Caco-2 (cell line): ENCODE data around the gene LIAS. TPM values are rescaled to one million over a fixed set of nuclear protein-coding genes. Genes with fewer than 3 reads are reported as not detected.

Experiments
- BruUV-seq: library from RNA; stranded (reverse); fragments of 400-500 nt; replicated peaks from 2 replicates; lab custom pipeline; 2021; lab: Mats Ljungman, UMichigan
- CTCF ChIA-PET: fragments of 300-600 bp; sonication (Branson Sonifier 250); formaldehyde crosslinking; loops from one replicate; lab custom pipeline; 2022; ENCODE audit warnings: antibody characterized with exemption; lab: Charles Lee
- POLR2A ChIA-PET: fragments of 300-600 bp; sonication (Branson Sonifier 250); formaldehyde crosslinking; loops from one replicate; lab custom pipeline; 2022; ENCODE audit warnings: antibody characterized with exemption; lab: Charles Lee
- DNase-seq, 2 experiments: peaks; one replicate each; pipeline versions ENCODE4 v3.0.0 to v3.0.0-alpha.2; 2020 to 2022
- H3K27me3 ChIP-seq: replicated peaks from 2 replicates; pipeline ENCODE4 v1.6.0; 2011; ENCODE audit warnings: low read length; ENCODE audit not compliant: control insufficient read depth, insufficient read depth
- H3K36me3 ChIP-seq: 2 replicates; pipeline ENCODE4 v1.5.1; 2011; ENCODE audit warnings: low read length; ENCODE audit not compliant: control insufficient read depth, insufficient read depth
- H3K4me1 ChIP-seq: fragments of 250-450 bp; sonication (Bioruptor Pico); 2 replicates; pipeline ENCODE4 v1.5.1; 2020; ENCODE audit warnings: mild to moderate bottlenecking
- H3K4me3 ChIP-seq: 2 replicates; pipeline ENCODE4 v1.5.1; 2011; ENCODE audit warnings: low read depth, mild to moderate bottlenecking, control low read depth, low read length
- H3K9me3 ChIP-seq: fragments of 250-450 bp; sonication (Bioruptor Pico); 2 replicates; pipeline ENCODE4 v1.5.1; 2020; ENCODE audit warnings: mild to moderate bottlenecking, moderate library complexity
- H3K27ac Mint-ChIP-seq: one replicate; pipeline ENCODE4 v1.8.0; 2022; ENCODE audit warnings: mixed read lengths; ENCODE audit not compliant: unreplicated experiment
- H3K27me3 Mint-ChIP-seq: one replicate; pipeline ENCODE4 v1.8.0; 2022; ENCODE audit warnings: mixed read lengths; ENCODE audit not compliant: insufficient read depth, unreplicated experiment
- H3K36me3 Mint-ChIP-seq: one replicate; pipeline ENCODE4 v1.8.0; 2022; ENCODE audit warnings: mild to moderate bottlenecking, mixed read lengths; ENCODE audit not compliant: insufficient read depth, unreplicated experiment
- H3K4me1 Mint-ChIP-seq: one replicate; pipeline ENCODE4 v1.8.0; 2022; ENCODE audit warnings: low read depth, mixed read lengths; ENCODE audit not compliant: unreplicated experiment
- H3K4me3 Mint-ChIP-seq: one replicate; pipeline ENCODE4 v1.8.0; 2022; ENCODE audit warnings: mild to moderate bottlenecking, moderate library complexity, mixed read lengths; ENCODE audit not compliant: unreplicated experiment
- H3K9me3 Mint-ChIP-seq: one replicate; pipeline ENCODE4 v1.8.0; 2022; ENCODE audit warnings: mixed read lengths; ENCODE audit not compliant: unreplicated experiment
- intact Hi-C: fragments of 100-400 bp; cut with micrococcal nuclease; formaldehyde crosslinking; loops from one replicate; pipeline ENCODE4 v1.10.0; 2022; ENCODE audit not compliant: unreplicated experiment
- total RNA-seq: library from RNA; stranded (reverse); gene quantifications from 2 replicates; pipeline ENCODE4 v1.2.3, GENCODE V29; 2022
- TF ChIP-seq, protein P1 (sequence below), 2 experiments: fragments of 200-600 bp in 1 of 2; IDR thresholded peaks; 1 replicate in 1 of 2; 2 replicates in 1 of 2; pipeline versions ENCODE4 v1.5.1 to v1.8.0; 2011 to 2022; ENCODE audit warnings: antibody characterized with exemption in 1 of 2, control low read depth in 1 of 2, inconsistent platforms in 1 of 2, low read depth in 1 of 2, low read length in 1 of 2, mild to moderate bottlenecking in 1 of 2, moderate library complexity in 1 of 2; ENCODE audit not compliant: insufficient read depth in 1 of 2, severe bottlenecking in 1 of 2, unreplicated experiment in 1 of 2

LIAS gene
- total RNA-seq, 1 experiment from 2014 or later: 19.5 TPM

DNA sequence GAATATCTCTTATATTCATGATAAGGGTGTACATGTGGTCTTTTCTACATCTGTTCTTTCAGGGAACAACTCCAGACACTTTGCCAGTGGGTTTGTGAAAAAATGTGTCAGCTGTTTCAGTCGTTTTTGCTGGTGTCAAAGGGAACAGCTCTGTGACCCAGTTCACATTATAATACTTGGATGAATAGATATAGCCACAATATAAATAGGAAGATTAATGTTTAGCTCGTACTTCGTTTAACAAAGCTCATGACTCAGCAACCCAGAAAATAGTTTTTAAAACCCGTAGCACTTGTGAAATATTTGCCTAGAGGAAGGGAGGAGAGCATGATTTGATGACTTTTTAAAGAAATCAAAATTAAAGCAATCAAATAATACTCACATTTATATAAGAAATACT, 7.9 kb downstream of the LIAS start:
- no peak overlapping the region for H3K4me3 Mint-ChIP-seq
- H3K4me1 ChIP-seq: peaks cover 6% of the 10 kb centered on the region
- H3K4me1 Mint-ChIP-seq: no peaks in the 10 kb centered on the region
- H3K9me3 ChIP-seq: no peaks in the 10 kb centered on the region
- H3K4me3 ChIP-seq: no peak overlapping the region
- H3K27ac Mint-ChIP-seq: no peak overlapping the region
- no peaks in the 10 kb centered on the region for H3K36me3 ChIP-seq
- intact Hi-C loops: loop anchor here (5.0 kb wide), 1 partner anchor 171 kb away; the partner anchor contains the start of gene SMIM14
- ChIA-PET CTCF (interaction anchor here (1.0 kb wide), 1 partner anchor 24 kb away, joined by 3 read pairs; no protein-coding TSS in a partner anchor), POLR2A (interaction anchor here (1.3 kb wide), 1 partner anchor 61 kb away, joined by 5 read pairs; the partner anchor contains the start of gene UGDH)
- no peaks in the 10 kb centered on the region for H3K27me3 Mint-ChIP-seq
- BruUV-seq: no TSS peak
- TF ChIP-seq, protein P1, sequence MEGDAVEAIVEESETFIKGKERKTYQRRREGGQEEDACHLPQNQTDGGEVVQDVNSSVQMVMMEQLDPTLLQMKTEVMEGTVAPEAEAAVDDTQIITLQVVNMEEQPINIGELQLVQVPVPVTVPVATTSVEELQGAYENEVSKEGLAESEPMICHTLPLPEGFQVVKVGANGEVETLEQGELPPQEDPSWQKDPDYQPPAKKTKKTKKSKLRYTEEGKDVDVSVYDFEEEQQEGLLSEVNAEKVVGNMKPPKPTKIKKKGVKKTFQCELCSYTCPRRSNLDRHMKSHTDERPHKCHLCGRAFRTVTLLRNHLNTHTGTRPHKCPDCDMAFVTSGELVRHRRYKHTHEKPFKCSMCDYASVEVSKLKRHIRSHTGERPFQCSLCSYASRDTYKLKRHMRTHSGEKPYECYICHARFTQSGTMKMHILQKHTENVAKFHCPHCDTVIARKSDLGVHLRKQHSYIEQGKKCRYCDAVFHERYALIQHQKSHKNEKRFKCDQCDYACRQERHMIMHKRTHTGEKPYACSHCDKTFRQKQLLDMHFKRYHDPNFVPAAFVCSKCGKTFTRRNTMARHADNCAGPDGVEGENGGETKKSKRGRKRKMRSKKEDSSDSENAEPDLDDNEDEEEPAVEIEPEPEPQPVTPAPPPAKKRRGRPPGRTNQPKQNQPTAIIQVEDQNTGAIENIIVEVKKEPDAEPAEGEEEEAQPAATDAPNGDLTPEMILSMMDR (IDR thresholded peaks at IDR 0.05; ENCODE audit: insufficient read depth in 1 of 2, low read depth in 1 of 2, low read length in 1 of 2, severe bottlenecking in 1 of 2, unreplicated experiment in 1 of 2): no peak
- H3K27me3 ChIP-seq: no peaks in the 10 kb centered on the region
- no peak for DNase-seq
- H3K9me3 Mint-ChIP-seq: no peaks in the 10 kb centered on the region
- H3K36me3 Mint-ChIP-seq: peaks cover 35% of the 10 kb centered on the region

GRCh38 chr4:39467464-39467863, 8.6 kb downstream of the LIAS start:
- H3K4me1 ChIP-seq: peaks cover 6% of the 10 kb centered on the region
- H3K36me3 Mint-ChIP-seq: peaks cover 35% of the 10 kb centered on the region
- H3K27me3 Mint-ChIP-seq: no peaks in the 10 kb centered on the region
- no peaks in the 10 kb centered on the region for H3K4me1 Mint-ChIP-seq
- no peak for DNase-seq
- BruUV-seq: no TSS peak
- TF ChIP-seq, protein P1 (IDR thresholded peaks at IDR 0.05; ENCODE audit: insufficient read depth in 1 of 2, low read depth in 1 of 2, low read length in 1 of 2, severe bottlenecking in 1 of 2, unreplicated experiment in 1 of 2): no peak
- no peak overlapping the region for H3K4me3 ChIP-seq
- H3K9me3 ChIP-seq: no peaks in the 10 kb centered on the region
- intact Hi-C loops: loop anchor here (5.0 kb wide), 1 partner anchor 170 kb away; the partner anchor contains the start of gene SMIM14
- H3K9me3 Mint-ChIP-seq: no peaks in the 10 kb centered on the region
- CTCF ChIA-PET: interaction anchor here (1.0 kb wide), 1 partner anchor 23 kb away, joined by 3 read pairs; no protein-coding TSS in a partner anchor
- H3K27ac Mint-ChIP-seq: no peak overlapping the region
- no peak overlapping the region for H3K4me3 Mint-ChIP-seq
- H3K27me3 ChIP-seq: no peaks in the 10 kb centered on the region
- POLR2A ChIA-PET: interaction anchor here (1.3 kb wide), 1 partner anchor 60 kb away, joined by 5 read pairs; the partner anchor contains the start of gene UGDH
- no peaks in the 10 kb centered on the region for H3K36me3 ChIP-seq

DNA sequence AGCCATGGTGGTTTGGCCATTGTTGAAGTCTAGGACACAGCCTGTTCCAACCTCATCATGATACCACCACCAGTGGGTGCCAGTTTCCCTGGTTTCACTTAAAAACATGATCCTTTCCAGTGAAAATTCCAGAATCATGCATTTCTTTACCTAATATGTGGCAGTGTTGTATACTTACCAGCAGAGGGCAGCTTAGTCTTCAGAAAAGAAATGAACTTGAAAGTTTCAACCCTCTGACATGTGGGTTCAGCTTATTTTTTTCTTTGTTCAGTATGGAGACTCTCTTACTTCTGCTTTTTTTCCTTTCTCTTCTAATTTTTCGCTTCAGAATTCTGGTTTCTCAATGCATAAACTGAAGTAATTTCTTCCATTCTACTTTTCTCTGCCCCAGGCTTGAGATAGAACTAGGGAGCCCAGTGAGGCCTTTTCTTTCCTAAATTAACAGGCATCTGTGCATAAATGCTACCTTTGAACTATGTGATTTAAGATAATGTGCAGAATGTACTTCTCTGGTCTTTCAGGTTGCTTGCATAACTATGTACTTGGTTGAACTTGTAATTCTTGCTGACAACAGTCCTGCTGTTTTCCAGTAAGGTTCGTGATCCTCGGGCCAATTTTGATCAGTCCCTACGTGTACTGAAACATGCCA, 10.7 kb downstream of the LIAS start:
- DNase-seq: peak; percentile 76
- Mint-ChIP-seq H3K4me1 (no peaks in the 10 kb centered on the region), H3K4me3 (no peak overlapping the region), H3K27ac (peak overlapping the region; percentile 54), H3K9me3 (no peaks in the 10 kb centered on the region), H3K36me3 (peaks cover 25% of the 10 kb centered on the region), H3K27me3 (no peaks in the 10 kb centered on the region)
- Histone ChIP-seq H3K4me3 (no peak overlapping the region), H3K4me1 (peaks cover 6% of the 10 kb centered on the region), H3K9me3 (no peaks in the 10 kb centered on the region), H3K36me3 (no peaks in the 10 kb centered on the region), H3K27me3 (no peaks in the 10 kb centered on the region)
- ChIA-PET POLR2A (interaction anchor here (0.6 kb wide), 1 partner anchor 58 kb away, joined by 3 read pairs; no protein-coding TSS in a partner anchor), CTCF (interaction anchor here (0.6 to 1.5 kb wide), 12 partner anchors 11 to 587 kb away, joined by 3 to 9 read pairs (median 4); partner anchors contain the start of genes KLB, LIAS, N4BP2 and RPL9)
- intact Hi-C loops: loop anchor here (1.0 to 5.0 kb wide), 7 partner anchors 25 to 507 kb away; partner anchors contain the start of genes SMIM14, UBE2K and UGDH
- no TSS peak for BruUV-seq
- TF ChIP-seq, protein P1 (IDR thresholded peaks at IDR 0.05; ENCODE audit: insufficient read depth in 1 of 2, low read depth in 1 of 2, low read length in 1 of 2, severe bottlenecking in 1 of 2, unreplicated experiment in 1 of 2): peak; percentile 84 to 86
